K562 (cell line): ENCODE data around the gene BCAP31. TPM values are rescaled to one million over a fixed set of nuclear protein-coding genes. Genes with fewer than 3 reads are reported as not detected.

ENCODE experiments used
- ETV1 ChIP-seq: fragments of 450-650 bp; conservative IDR thresholded peaks from 2 replicates; pipeline ENCODE4 v1.6.1; 2016; ENCODE audit warnings: missing genetic modification characterization, control low read depth, low read depth, missing compliant biosample characterization
- EWSR1 ChIP-seq: fragments of 450-650 bp; IDR thresholded peaks from 2 replicates; pipeline ENCODE4 v1.6.1; 2018; ENCODE audit warnings: borderline replicate concordance, mild to moderate bottlenecking, low read depth, moderate library complexity; ENCODE audit not compliant: partially characterized antibody
- FOXK1 ChIP-seq: sonication (generic); formaldehyde crosslinking; IDR thresholded peaks from 2 replicates; pipeline ENCODE4 v1.8.0; 2022; ENCODE audit warnings: missing genetic modification reagents, mild to moderate bottlenecking, borderline replicate concordance
- FUS ChIP-seq: fragments of 200-400 bp; formaldehyde crosslinking; optimal IDR thresholded peaks from 2 replicates; pipeline ENCODE3; 2017; ENCODE audit warnings: low read depth, low read length
- HIVEP1 ChIP-seq: fragments of 250-450 bp; sonication (Bioruptor Pico); IDR thresholded peaks from 2 replicates; pipeline ENCODE4 v1.4.0; 2020; ENCODE audit warnings: mild to moderate bottlenecking
- HLTF ChIP-seq: fragments of 450-650 bp; IDR thresholded peaks from 2 replicates; pipeline ENCODE4 v1.6.1; 2016
- PML ChIP-seq: IDR thresholded peaks from 2 replicates; pipeline ENCODE4 v1.6.1; 2012; ENCODE audit warnings: low read length, inconsistent platforms
- POLR2AphosphoS5 ChIP-seq: IDR thresholded peaks from 2 replicates; pipeline ENCODE4 v1.6.1; 2011; ENCODE audit warnings: mild to moderate bottlenecking, low read depth, low read length, moderate library complexity; ENCODE audit not compliant: control insufficient read depth, insufficient read depth
- RAD21 ChIP-seq, 2 experiments: fragments of 250-450 bp in 1 of 2; fragments of 450-650 bp in 1 of 2; sonication (Bioruptor Pico) in 1 of 2; formaldehyde crosslinking in 1 of 2; IDR thresholded peaks in 1 of 2; conservative IDR thresholded peaks in 1 of 2; 2 replicates each; pipeline versions ENCODE4 v1.4.0 to v1.8.0; 2020 to 2022; ENCODE audit warnings: mild to moderate bottlenecking in 2 of 2, moderate library complexity in 1 of 2
- RFX7 ChIP-seq: fragments of 250-450 bp; sonication (Bioruptor Pico); IDR thresholded peaks from 2 replicates; pipeline ENCODE4 v1.5.1; 2021; ENCODE audit warnings: mild to moderate bottlenecking
- SOX6 ChIP-seq: fragments of 450-650 bp; IDR thresholded peaks from 2 replicates; pipeline ENCODE4 v1.6.1; 2014; ENCODE audit warnings: mild to moderate bottlenecking
- ZBTB17 ChIP-seq: fragments of 450-650 bp; formaldehyde crosslinking; IDR thresholded peaks from 2 replicates; pipeline ENCODE4 v1.4.0; 2020; ENCODE audit warnings: mild to moderate bottlenecking
- ZNF695 ChIP-seq: fragments of 450-650 bp; formaldehyde crosslinking; IDR thresholded peaks from 2 replicates; pipeline ENCODE4 v1.4.0; 2020; ENCODE audit warnings: mild to moderate bottlenecking, moderate library complexity
- ZNF707 ChIP-seq: fragments of 250-450 bp; sonication (Bioruptor Pico); conservative IDR thresholded peaks from 2 replicates; pipeline ENCODE4 v1.8.0; 2022; ENCODE audit warnings: inconsistent platforms, mild to moderate bottlenecking, moderate library complexity
- polyA plus RNA-seq, 8 experiments: library from polyadenylated mRNA; depleted of rRNA in 4 of 8; stranded (reverse) in 5 of 8; unstranded in 3 of 8; fragments of >200 nt; fragmentation: Nextera tagmentation in 2 of 8; fragmentation: Illumina TruSeq in 1 of 8; extraction: Ambion mirVana in 2 of 8; extraction: Trizol in 1 of 8; gene quantifications; 2 replicates each; pipeline versions ENCODE4 v1.2.1 to v1.2.3, GENCODE V29; 2011 to 2014; ENCODE audit warnings: inconsistent platforms in 1 of 8, missing spikeins in 1 of 8
- total RNA-seq, 7 experiments: library from RNA; depleted of rRNA in 6 of 7; stranded (reverse); fragments of >200 nt in 6 of 7; fragmentation: Illumina TruSeq in 2 of 7; extraction: Trizol in 2 of 7; gene quantifications; 2 replicates each; pipeline versions ENCODE4 v1.2.1 to v1.2.3, GENCODE V29; 2011 to 2021; ENCODE audit warnings: low replicate concordance in 1 of 7
- TF ChIP-seq, protein P1 (sequence below), 2 experiments: fragments of 450-650 bp in 1 of 2; sonication (generic) in 1 of 2; formaldehyde crosslinking in 1 of 2; IDR thresholded peaks in 1 of 2; conservative IDR thresholded peaks in 1 of 2; 2 replicates each; pipeline versions ENCODE4 v1.6.1 to v1.8.1; 2016 to 2023; ENCODE audit warnings: mild to moderate bottlenecking in 2 of 2, moderate library complexity in 2 of 2, inconsistent platforms in 1 of 2, missing genetic modification reagents in 1 of 2
- TF ChIP-seq, protein P2 (sequence below): fragments of 450-650 bp; IDR thresholded peaks from 2 replicates; pipeline ENCODE4 v1.6.1; 2016; ENCODE audit warnings: mild to moderate bottlenecking
- TF ChIP-seq, protein P3 (sequence below): fragments of 450-650 bp; IDR thresholded peaks from 2 replicates; pipeline ENCODE4 v1.7.1; 2018; ENCODE audit warnings: mild to moderate bottlenecking, low read depth; ENCODE audit not compliant: partially characterized antibody
- TF ChIP-seq, protein P4 (sequence below), 2 experiments: fragments of 450-650 bp; IDR thresholded peaks; 2 replicates each; pipeline ENCODE4 v1.6.1; 2016

The BCAP31 gene
- total and polyA plus RNA-seq, 9 of the 15 experiments (the other 6 are each of a cell fraction or from before 2014, with no cell fraction given): 156 to 683 (median 188) TPM

DNA sequence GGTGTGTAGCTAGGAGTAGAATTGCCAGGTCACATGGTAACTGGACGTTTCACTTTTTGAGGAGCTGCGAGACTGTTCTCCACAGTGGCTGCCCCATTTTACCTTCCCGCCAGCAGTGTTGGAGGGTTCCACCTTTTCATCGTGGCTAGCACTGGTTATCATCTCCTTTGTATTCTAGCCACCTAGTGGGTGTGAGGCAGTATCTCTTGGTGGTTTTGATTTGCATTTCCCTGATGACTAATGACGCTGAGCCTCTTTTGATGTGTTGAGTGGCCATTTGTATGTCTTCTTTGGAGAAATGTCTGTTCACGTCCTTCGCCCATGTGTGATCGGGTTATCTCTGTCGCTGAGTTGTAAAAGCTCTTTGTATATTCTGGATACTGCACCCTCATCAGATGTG lies 11.1 kb upstream of the BCAP31 start (continued):
- TF ChIP-seq, protein P1, sequence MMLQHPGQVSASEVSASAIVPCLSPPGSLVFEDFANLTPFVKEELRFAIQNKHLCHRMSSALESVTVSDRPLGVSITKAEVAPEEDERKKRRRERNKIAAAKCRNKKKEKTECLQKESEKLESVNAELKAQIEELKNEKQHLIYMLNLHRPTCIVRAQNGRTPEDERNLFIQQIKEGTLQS (IDR thresholded peaks at IDR 0.05): peak; percentile 39
- TF ChIP-seq, protein P1 (CRISPR knock-in tag; conservative IDR thresholded peaks at IDR 0.05): no peak
- TF ChIP-seq ETV1 (tag) (no peak), ZNF707 (CRISPR knock-in tag) (no peak), POLR2AphosphoS5 (no peak), FUS (no peak), RFX7 (CRISPR knock-in tag) (no peak), HLTF (no peak), ZNF695 (CRISPR knock-in tag) (no peak), RAD21 (CRISPR knock-in tag; conservative IDR thresholded peaks at IDR 0.05 in 1 of 2, IDR thresholded peaks at IDR 0.05 in 1 of 2) (peak in 1 of 2 experiments; percentile 41; a peak in 2 of 4 replicates), FOXK1 (no peak), PML (no peak), EWSR1 (no peak), ZBTB17 (CRISPR knock-in tag) (no peak), SOX6 (no peak), HIVEP1 (CRISPR knock-in tag) (no peak)
- TF ChIP-seq, protein P2, sequence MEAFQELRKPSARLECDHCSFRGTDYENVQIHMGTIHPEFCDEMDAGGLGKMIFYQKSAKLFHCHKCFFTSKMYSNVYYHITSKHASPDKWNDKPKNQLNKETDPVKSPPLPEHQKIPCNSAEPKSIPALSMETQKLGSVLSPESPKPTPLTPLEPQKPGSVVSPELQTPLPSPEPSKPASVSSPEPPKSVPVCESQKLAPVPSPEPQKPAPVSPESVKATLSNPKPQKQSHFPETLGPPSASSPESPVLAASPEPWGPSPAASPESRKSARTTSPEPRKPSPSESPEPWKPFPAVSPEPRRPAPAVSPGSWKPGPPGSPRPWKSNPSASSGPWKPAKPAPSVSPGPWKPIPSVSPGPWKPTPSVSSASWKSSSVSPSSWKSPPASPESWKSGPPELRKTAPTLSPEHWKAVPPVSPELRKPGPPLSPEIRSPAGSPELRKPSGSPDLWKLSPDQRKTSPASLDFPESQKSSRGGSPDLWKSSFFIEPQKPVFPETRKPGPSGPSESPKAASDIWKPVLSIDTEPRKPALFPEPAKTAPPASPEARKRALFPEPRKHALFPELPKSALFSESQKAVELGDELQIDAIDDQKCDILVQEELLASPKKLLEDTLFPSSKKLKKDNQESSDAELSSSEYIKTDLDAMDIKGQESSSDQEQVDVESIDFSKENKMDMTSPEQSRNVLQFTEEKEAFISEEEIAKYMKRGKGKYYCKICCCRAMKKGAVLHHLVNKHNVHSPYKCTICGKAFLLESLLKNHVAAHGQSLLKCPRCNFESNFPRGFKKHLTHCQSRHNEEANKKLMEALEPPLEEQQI: no peak
- TF ChIP-seq, protein P3, sequence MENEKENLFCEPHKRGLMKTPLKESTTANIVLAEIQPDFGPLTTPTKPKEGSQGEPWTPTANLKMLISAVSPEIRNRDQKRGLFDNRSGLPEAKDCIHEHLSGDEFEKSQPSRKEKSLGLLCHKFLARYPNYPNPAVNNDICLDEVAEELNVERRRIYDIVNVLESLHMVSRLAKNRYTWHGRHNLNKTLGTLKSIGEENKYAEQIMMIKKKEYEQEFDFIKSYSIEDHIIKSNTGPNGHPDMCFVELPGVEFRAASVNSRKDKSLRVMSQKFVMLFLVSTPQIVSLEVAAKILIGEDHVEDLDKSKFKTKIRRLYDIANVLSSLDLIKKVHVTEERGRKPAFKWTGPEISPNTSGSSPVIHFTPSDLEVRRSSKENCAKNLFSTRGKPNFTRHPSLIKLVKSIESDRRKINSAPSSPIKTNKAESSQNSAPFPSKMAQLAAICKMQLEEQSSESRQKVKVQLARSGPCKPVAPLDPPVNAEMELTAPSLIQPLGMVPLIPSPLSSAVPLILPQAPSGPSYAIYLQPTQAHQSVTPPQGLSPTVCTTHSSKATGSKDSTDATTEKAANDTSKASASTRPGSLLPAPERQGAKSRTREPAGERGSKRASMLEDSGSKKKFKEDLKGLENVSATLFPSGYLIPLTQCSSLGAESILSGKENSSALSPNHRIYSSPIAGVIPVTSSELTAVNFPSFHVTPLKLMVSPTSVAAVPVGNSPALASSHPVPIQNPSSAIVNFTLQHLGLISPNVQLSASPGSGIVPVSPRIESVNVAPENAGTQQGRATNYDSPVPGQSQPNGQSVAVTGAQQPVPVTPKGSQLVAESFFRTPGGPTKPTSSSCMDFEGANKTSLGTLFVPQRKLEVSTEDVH: no peak
- TF ChIP-seq, protein P4, sequence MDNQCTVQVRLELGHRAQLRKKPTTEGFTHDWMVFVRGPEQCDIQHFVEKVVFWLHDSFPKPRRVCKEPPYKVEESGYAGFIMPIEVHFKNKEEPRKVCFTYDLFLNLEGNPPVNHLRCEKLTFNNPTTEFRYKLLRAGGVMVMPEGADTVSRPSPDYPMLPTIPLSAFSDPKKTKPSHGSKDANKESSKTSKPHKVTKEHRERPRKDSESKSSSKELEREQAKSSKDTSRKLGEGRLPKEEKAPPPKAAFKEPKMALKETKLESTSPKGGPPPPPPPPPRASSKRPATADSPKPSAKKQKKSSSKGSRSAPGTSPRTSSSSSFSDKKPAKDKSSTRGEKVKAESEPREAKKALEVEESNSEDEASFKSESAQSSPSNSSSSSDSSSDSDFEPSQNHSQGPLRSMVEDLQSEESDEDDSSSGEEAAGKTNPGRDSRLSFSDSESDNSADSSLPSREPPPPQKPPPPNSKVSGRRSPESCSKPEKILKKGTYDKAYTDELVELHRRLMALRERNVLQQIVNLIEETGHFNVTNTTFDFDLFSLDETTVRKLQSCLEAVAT (IDR thresholded peaks at IDR 0.05): no peak
